ENCODE data around the gene UBAC2. TPM values are rescaled to one million over a fixed set of nuclear protein-coding genes. Genes with fewer than 3 reads are reported as not detected.

The UBAC2 gene
- total RNA-seq, 3 donors from 2014 or later: 57.4 to 74.2 (median 67.5) TPM

- DNase-seq: no peak
- no peaks in the 10 kb centered on the region for H3K36me3 ChIP-seq (ENCODE audit: low read depth)
- no peak for TF ChIP-seq CTCF (IDR thresholded peaks at IDR 0.05)
- H3K4me3 ChIP-seq: no peak overlapping the region
- ATAC-seq: peak; percentile 65
- intact Hi-C loops (cut with DNase I, micrococcal nuclease): no loop called here
- H3K4me1 ChIP-seq (ENCODE audit: low read depth): peaks cover 6% of the 10 kb centered on the region
- H3K9me3 ChIP-seq: no peaks in the 10 kb centered on the region
Observed at GRCh38 chr13:99285432-99286182, 85.0 kb downstream of the UBAC2 start.

- Histone ChIP-seq H3K36me3 (ENCODE audit: low read depth) (no peaks in the 10 kb centered on the region), H3K9me3 (no peaks in the 10 kb centered on the region), H3K4me1 (ENCODE audit: low read depth) (peaks cover 4% of the 10 kb centered on the region), H3K4me3 (no peak overlapping the region)
- intact Hi-C loops (cut with DNase I, micrococcal nuclease): no loop called here
- DNase-seq (no peak), ATAC-seq (no peak)
- no peak for TF ChIP-seq CTCF (IDR thresholded peaks at IDR 0.05)
Observed at GRCh38 chr13:99287551-99287950, 86.9 kb downstream of the UBAC2 start.

GRCh38 chr13:99288089-99288488, 87.4 kb downstream of the UBAC2 start:
- Histone ChIP-seq H3K4me3 (no peak overlapping the region), H3K36me3 (ENCODE audit: low read depth) (no peaks in the 10 kb centered on the region), H3K4me1 (ENCODE audit: low read depth) (peaks cover 4% of the 10 kb centered on the region), H3K9me3 (no peaks in the 10 kb centered on the region)
- ATAC-seq (peak; percentile 26), DNase-seq (no peak)
- intact Hi-C loops (cut with DNase I, micrococcal nuclease): no loop called here
- TF ChIP-seq CTCF (IDR thresholded peaks at IDR 0.05): no peak

- intact Hi-C loops (cut with DNase I, micrococcal nuclease): no loop called here
- Histone ChIP-seq H3K4me1 (ENCODE audit: low read depth) (peaks cover 12% of the 10 kb centered on the region), H3K4me3 (no peak overlapping the region), H3K9me3 (no peaks in the 10 kb centered on the region), H3K36me3 (ENCODE audit: low read depth) (no peaks in the 10 kb centered on the region)
- ATAC-seq (no peak), DNase-seq (no peak)
- TF ChIP-seq CTCF (IDR thresholded peaks at IDR 0.05): no peak
Observed at GRCh38 chr13:99289271-99289670, 88.6 kb downstream of the UBAC2 start.

- TF ChIP-seq CTCF (IDR thresholded peaks at IDR 0.05): no peak
- no peak overlapping the region for H3K4me3 ChIP-seq
- no peaks in the 10 kb centered on the region for H3K36me3 ChIP-seq (ENCODE audit: low read depth)
- ATAC-seq (peak; percentile 51), DNase-seq (no peak)
- intact Hi-C loops (cut with DNase I, micrococcal nuclease): no loop called here
- H3K9me3 ChIP-seq: no peaks in the 10 kb centered on the region
- peaks cover 12% of the 10 kb centered on the region for H3K4me1 ChIP-seq (ENCODE audit: low read depth)
Observed at GRCh38 chr13:99289674-99290337, 89.2 kb downstream of the UBAC2 start.
